ENCODE results near the gene ICE2.

ICE2 gene

DNA sequence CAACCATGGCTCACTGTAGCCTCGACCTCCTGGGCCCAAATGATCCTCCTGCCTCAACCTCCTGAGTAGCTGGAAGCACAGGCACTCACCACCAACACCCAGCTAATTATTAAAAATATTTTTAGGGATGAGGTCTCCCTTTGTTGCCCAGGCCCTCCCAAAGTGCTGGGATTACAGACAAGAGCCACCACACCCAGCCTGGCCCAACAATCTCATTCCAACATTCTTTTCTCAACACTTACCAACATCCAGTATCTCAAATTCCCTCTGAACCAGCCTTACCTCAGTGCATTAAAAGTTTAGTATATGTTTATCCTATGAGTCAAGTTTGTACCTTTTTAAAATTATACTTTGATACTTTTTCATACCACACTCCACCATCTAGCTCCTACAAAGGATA lies 106.2 kb downstream of the ICE2 start:
- DNase-seq (ENCODE audit: extremely low read depth in 1 of 2, low read depth in 1 of 2): no peak

DNA sequence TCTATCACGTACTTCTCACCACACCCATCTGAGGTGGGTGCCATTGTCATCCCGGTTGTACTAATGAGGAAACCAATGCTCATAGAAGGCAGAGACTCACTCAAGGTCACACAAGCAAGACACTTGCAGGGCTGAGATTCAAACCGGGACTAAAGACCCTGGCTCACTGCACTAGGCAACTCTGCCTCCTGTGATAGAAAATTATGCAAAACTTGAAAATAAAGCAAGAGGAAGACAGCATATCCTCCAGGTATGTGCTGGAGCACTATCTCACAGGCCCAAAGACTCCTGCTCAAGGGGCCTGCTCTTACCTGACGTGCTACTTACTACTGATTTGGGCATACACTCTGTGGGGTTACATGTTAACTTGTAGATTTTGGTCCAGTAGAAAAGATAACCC lies 106.7 kb downstream of the ICE2 start:
- no peak for DNase-seq (ENCODE audit: extremely low read depth in 1 of 2, low read depth in 1 of 2)

DNA sequence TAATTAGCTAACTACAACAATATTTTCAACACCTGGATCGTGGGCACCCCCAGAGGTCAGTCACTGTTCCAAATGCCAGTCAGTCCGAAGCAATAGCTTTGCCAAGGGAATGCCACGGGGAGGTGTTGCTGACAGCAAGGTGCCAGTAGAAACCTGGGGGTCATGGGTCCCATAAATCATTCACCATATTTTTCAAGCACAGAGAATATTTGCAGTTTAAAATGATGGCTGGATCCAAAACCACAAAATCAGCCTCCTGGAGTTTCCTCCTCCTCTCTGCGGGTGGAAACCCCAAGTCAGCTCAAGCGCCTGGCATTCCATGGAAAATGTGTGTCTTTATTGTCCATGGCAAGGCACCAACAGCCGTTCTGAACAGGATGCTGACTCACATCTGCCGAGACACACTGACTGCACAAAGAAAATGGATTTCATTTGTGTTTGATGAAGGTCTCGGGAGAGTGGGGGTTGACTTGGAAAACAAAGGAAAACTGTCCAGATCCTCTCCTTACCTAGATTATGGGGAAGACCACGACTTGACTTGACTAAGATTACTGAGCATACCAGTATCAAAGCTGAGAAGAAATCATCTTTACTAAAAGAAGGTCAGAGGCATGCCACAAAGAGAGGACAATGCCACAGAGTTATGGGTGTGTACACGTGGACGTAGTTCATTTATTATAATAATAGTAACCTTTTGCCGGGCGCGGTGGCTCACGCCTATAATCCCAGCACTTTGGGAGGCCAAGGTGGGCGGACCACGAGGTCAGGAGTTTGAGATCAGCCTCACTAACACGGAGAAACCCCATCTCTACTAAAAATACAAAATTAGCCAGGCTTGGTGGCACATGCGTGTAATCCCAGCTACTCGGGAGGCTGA lies 107.5 kb downstream of the ICE2 start:
- DNase-seq (ENCODE audit: extremely low read depth in 1 of 2, low read depth in 1 of 2): no peak

DNA sequence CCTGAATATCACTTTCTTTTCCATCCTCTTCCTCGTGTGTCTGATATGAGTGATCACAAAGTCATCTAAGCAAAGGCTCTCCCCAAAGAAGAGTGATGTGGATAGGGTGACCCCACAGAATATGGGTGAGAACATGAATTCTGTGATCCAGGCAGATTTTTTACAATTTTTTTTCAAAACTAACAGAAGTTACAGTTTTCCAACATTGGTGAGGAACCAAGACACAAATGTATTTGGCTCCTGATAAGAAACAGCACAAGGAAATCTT lies 108.1 kb downstream of the ICE2 start:
- no peak for DNase-seq (ENCODE audit: extremely low read depth in 1 of 2, low read depth in 1 of 2)

DNA sequence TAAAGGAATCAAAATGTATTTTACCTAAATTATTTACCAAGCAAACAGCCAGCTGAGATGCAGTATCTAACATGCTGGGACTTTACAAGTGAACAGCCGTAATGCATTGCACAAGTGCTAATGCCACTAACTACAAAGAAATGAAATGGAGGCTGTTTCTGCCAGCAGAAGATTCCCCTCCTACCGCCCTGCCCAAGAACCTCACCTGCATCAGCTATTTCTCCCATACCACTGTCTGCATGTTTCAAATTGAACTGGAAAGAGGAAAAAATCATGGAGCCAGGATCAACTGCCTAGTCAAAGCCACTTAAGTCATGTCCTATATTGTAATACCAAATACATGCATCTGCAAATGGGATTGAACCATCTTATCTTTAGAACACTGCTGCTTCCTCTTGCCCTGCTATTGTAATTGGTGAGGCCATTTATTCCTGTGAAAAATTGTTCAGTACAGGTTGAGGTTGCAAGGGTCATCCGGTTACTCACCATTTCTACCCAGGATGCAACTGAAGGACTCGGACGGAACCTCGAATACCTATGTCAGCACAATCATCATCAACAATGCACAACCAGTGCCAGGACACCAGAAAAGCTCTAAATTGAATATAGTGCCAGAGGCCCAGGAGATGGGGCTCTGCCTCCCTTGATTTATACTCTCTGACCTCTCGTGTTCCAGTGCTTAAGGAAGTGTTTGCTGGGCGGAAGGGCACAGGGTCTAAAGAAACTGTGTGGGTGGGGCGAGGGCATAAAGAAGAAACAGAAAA lies 108.7 kb downstream of the ICE2 start:
- DNase-seq (ENCODE audit: extremely low read depth in 1 of 2, low read depth in 1 of 2): no peak

DNA sequence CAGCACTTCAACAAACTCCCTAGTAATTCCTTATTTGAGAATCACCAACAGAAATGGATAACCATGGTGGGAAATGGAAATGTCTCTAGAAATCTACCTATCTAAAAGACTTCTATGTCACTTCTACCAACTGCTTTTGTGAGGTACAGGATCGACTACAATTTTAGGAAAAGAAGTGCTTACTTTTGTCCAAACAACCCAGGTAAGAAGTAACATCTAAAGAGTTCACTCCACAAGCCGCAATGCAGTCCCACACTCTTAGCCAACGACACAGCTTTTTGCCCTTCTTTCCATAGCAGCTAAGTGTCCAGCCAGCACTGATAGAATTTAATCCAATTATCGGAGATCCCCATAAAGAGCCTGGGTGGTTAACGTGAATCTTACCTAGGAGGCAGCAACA lies 109.2 kb downstream of the ICE2 start:
- DNase-seq (ENCODE audit: extremely low read depth in 1 of 2, low read depth in 1 of 2): no peak

All from activated CD8-positive, alpha-beta memory T cell treated with anti-CD3 and anti-CD28 coated beads for 1 hour (primary cell).